Transverse colon (tissue), 4 donors: ENCODE results near the gene INTS15. TPM values are rescaled to one million over a fixed set of nuclear protein-coding genes. Genes with fewer than 3 reads are reported as not detected.

ENCODE experiments used
- DNase-seq: peaks from one replicate; pipeline ENCODE4 v3.0.0-alpha.2; 2019
- H3K27ac ChIP-seq, 4 donors: fragments of 200-600 bp; sonication (generic); 2 replicates each; pipeline ENCODE4 v1.5.1; 2016 to 2018; ENCODE audit warnings: inconsistent platforms in 4 of 4
- H3K27me3 ChIP-seq: fragments of 200-600 bp; sonication (generic); 2 replicates; pipeline ENCODE4 v1.5.1; 2017; ENCODE audit warnings: inconsistent platforms
- H3K36me3 ChIP-seq, 4 donors: fragments of 200-600 bp; sonication (generic); 2 replicates each; pipeline ENCODE4 v1.5.1; 2017 to 2019; ENCODE audit warnings: inconsistent platforms in 4 of 4
- H3K4me1 ChIP-seq, 4 donors: fragments of 200-600 bp; sonication (generic); 2 replicates each; pipeline ENCODE4 v1.5.1; 2017 to 2020; ENCODE audit warnings: inconsistent platforms in 4 of 4
- H3K4me3 ChIP-seq, 4 donors: fragments of 200-600 bp; sonication (generic); 1 replicate in 1 of 4; 2 replicates in 3 of 4; pipeline versions ENCODE4 v1.5.1 to v1.6.1; 2017 to 2019; ENCODE audit warnings: inconsistent platforms in 4 of 4
- H3K9me3 ChIP-seq, 2 donors: fragments of 200-600 bp; sonication (generic); 2 replicates each; pipeline ENCODE4 v1.5.1; 2017 to 2019; ENCODE audit warnings: inconsistent platforms in 2 of 2
- EP300 ChIP-seq: sonication (generic); formaldehyde crosslinking; IDR thresholded peaks from one replicate; pipeline ENCODE4 v1.6.1; 2017; ENCODE audit warnings: antibody characterized with exemption, low read depth
- POLR2A ChIP-seq: fragments of 450-650 bp; IDR thresholded peaks from one replicate; pipeline ENCODE4 v1.6.1; 2016; ENCODE audit warnings: antibody characterized with exemption, mild to moderate bottlenecking, moderate library complexity
- POLR2AphosphoS5 ChIP-seq, 3 donors: sonication (generic); formaldehyde crosslinking; IDR thresholded peaks; one replicate each; pipeline ENCODE4 v1.6.1; 2016; ENCODE audit warnings: antibody characterized with exemption in 3 of 3
- WGBS, 2 donors: methylation state at CpG; one replicate each; pipeline ENCODE4 v1.1.5; 2018; ENCODE audit warnings: low coverage in 1 of 2; 5-methylcytosine and 5-hydroxymethylcytosine counted together
- in situ Hi-C, 4 donors: fragments of 200-750 bp; cut with MboI; loops; one replicate each; pipeline versions ENCODE4 v1.15.0 to v1.15.1; 2017; ENCODE audit warnings: low sequenced_read_pairs in 3 of 4, low pct_ligation_motif_present in 1 of 4, low pct_unique_long_range_greater_than_20kb in 1 of 4
- intact Hi-C: fragments of 100-400 bp; cut with DNase I; formaldehyde crosslinking; loops from one replicate; pipeline ENCODE4 v1.15.1; 2023; ENCODE audit warnings: low total_unique reads
- total RNA-seq, 4 donors: library from RNA; depleted of rRNA; stranded (reverse); fragments of >200 nt; gene quantifications; one replicate each; pipeline ENCODE4 v1.1.0, GENCODE V29; 2016
- TF ChIP-seq, protein P1 (sequence below), 5 experiments: fragments of 200-600 bp in 3 of 5; fragments of 450-650 bp in 2 of 5; sonication (generic) in 3 of 5; IDR thresholded peaks; 1 replicate in 2 of 5; 2 replicates in 3 of 5; pipeline ENCODE4 v1.5.1; 2016 to 2017; ENCODE audit warnings: antibody characterized with exemption in 5 of 5, inconsistent platforms in 3 of 5, mild to moderate bottlenecking in 2 of 5, moderate library complexity in 1 of 5

INTS15 gene
- total RNA-seq, 4 donors from 2014 or later, result 21.8 to 56.5 (median 32.6) TPM

GRCh38 chr7:6589151-6589828, 531 bp upstream of the INTS15 start:
- TF ChIP-seq EP300, result no peak
- TF ChIP-seq POLR2A, result no peak
- TF ChIP-seq, protein P1, sequence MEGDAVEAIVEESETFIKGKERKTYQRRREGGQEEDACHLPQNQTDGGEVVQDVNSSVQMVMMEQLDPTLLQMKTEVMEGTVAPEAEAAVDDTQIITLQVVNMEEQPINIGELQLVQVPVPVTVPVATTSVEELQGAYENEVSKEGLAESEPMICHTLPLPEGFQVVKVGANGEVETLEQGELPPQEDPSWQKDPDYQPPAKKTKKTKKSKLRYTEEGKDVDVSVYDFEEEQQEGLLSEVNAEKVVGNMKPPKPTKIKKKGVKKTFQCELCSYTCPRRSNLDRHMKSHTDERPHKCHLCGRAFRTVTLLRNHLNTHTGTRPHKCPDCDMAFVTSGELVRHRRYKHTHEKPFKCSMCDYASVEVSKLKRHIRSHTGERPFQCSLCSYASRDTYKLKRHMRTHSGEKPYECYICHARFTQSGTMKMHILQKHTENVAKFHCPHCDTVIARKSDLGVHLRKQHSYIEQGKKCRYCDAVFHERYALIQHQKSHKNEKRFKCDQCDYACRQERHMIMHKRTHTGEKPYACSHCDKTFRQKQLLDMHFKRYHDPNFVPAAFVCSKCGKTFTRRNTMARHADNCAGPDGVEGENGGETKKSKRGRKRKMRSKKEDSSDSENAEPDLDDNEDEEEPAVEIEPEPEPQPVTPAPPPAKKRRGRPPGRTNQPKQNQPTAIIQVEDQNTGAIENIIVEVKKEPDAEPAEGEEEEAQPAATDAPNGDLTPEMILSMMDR (IDR thresholded peaks at IDR 0.05), result no peak
- TF ChIP-seq POLR2AphosphoS5 (IDR thresholded peaks at IDR 0.05), result no peak
- H3K4me1 ChIP-seq, result peaks cover 7 to 16% (median 12%) of the 10 kb centered on the region in 4 donors
- no peak for DNase-seq
- H3K27ac ChIP-seq, result peak overlapping the region; percentile 33 to 95 (median 91)
- WGBS, 2 donors, result 52 to 100% methylated on average over 3 to 19 of the region's 22 CpGs
- in situ Hi-C loops, result no loop called here
- H3K36me3 ChIP-seq, result peaks cover 0 to 24% (median 3%) of the 10 kb centered on the region in 4 donors
- H3K9me3 ChIP-seq, result no peaks in the 10 kb centered on the region
- intact Hi-C loops, result no loop called here
- peak overlapping the region in 3 of 4 donors; percentile 72 to 84 (median 73) for H3K4me3 ChIP-seq
- no peaks in the 10 kb centered on the region for H3K27me3 ChIP-seq

- Histone ChIP-seq H3K4me3 (peak overlapping the region; percentile 72 to 87 (median 78)), H3K4me1 (peaks cover 7 to 16% (median 12%) of the 10 kb centered on the region in 4 donors), H3K36me3 (peaks cover 0 to 37% (median 10%) of the 10 kb centered on the region in 4 donors), H3K9me3 (no peaks in the 10 kb centered on the region), H3K27me3 (no peaks in the 10 kb centered on the region), H3K27ac (peak overlapping the region; percentile 90 to 95 (median 92))
- TF ChIP-seq, protein P1 (IDR thresholded peaks at IDR 0.05), result no peak
- TF ChIP-seq POLR2A (no peak), EP300 (no peak)
- in situ Hi-C loops, result no loop called here
- intact Hi-C loops, result no loop called here
- WGBS, 2 donors, result 5 to 6% methylated on average over 4 to 10 of the region's 10 CpGs
- DNase-seq, result no peak
These were observed 857 bp downstream of the INTS15 start for GRCh38 chr7:6590645-6591110.

DNA sequence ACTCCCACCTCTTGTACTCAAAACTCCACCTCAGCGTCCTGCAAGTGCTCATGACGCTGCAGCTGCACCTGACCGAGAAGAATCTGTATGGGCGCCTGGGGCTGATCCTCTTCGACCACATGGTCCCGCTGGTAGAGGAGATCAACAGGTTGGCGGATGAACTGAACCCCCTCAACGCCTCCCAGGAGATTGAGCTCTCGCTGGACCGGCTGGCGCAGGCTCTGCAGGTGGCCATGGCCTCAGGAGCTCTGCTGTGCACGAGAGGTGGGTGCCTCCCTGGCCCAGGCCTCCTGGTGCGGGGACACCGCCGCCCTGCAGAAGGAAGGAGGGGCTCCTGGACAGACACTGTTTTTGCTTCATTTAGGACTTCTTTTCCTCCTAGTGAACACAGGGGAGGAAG, 10.3 kb downstream of the INTS15 start:
- in situ Hi-C loops, result no loop called here
- H3K27ac ChIP-seq, result no peak overlapping the region
- DNase-seq, result no peak
- H3K36me3 ChIP-seq, result peaks cover 0 to 50% (median 22%) of the 10 kb centered on the region in 4 donors
- no peak overlapping the region for H3K4me3 ChIP-seq
- WGBS, 2 donors, result 92% methylated on average over 15 of the region's 15 CpGs; no CpG with 5 or more reads in 1 of the 2 donors
- intact Hi-C loops, result no loop called here
- TF ChIP-seq EP300 (no peak), POLR2A (no peak), POLR2AphosphoS5 (IDR thresholded peaks at IDR 0.05) (no peak)
- TF ChIP-seq, protein P1 (IDR thresholded peaks at IDR 0.05), result no peak
- no peaks in the 10 kb centered on the region for H3K4me1 ChIP-seq
- no peaks in the 10 kb centered on the region for H3K9me3 ChIP-seq
- no peaks in the 10 kb centered on the region for H3K27me3 ChIP-seq

- H3K36me3 ChIP-seq, result peaks cover 0 to 22% (median 9%) of the 10 kb centered on the region in 4 donors
- H3K9me3 ChIP-seq, result no peaks in the 10 kb centered on the region
- 92% methylated on average over 10 of the region's 10 CpGs; no CpG with 5 or more reads in 1 of the 2 donors for WGBS, 2 donors
- no peak overlapping the region for H3K27ac ChIP-seq
- intact Hi-C loops (no loop called here), in situ Hi-C loops (no loop called here)
- H3K4me1 ChIP-seq, result no peaks in the 10 kb centered on the region
- TF ChIP-seq POLR2AphosphoS5 (IDR thresholded peaks at IDR 0.05) (no peak), EP300 (no peak), POLR2A (no peak)
- TF ChIP-seq, protein P1 (IDR thresholded peaks at IDR 0.05), result no peak
- H3K4me3 ChIP-seq, result no peak overlapping the region
- H3K27me3 ChIP-seq, result no peaks in the 10 kb centered on the region
- DNase-seq, result no peak
These were observed 14.6 kb downstream of the INTS15 start for GRCh38 chr7:6604458-6604857.
